ENCODE data around the gene BLTP1.

BLTP1 gene

GRCh38 chr4:122152711-122153226 lies 638 bp downstream of the BLTP1 start:
- no peaks in the 10 kb centered on the region for H3K27me3 Mint-ChIP-seq (ENCODE audit: low read depth)
- TF ChIP-seq CTCF (IDR thresholded peaks at IDR 0.05; ENCODE audit: unreplicated experiment in 3 of 3) = no peak
- peaks cover 5% of the 10 kb centered on the region for H3K9me3 Mint-ChIP-seq
- peak overlapping the region; percentile 88 to 93 (median 92) for H3K4me3 Mint-ChIP-seq
- H3K4me1 Mint-ChIP-seq = peaks cover 10% of the 10 kb centered on the region
- peaks cover 40% of the 10 kb centered on the region for H3K36me3 Mint-ChIP-seq (ENCODE audit: low read depth)
- H3K27ac Mint-ChIP-seq = peak overlapping the region; percentile 44 to 78 (median 74)

GRCh38 chr4:122156819-122157218 lies 4.7 kb downstream of the BLTP1 start:
- H3K4me3 Mint-ChIP-seq = no peak overlapping the region

GRCh38 chr4:122163301-122163700 lies 11.2 kb downstream of the BLTP1 start:
- no peak overlapping the region for H3K4me3 Mint-ChIP-seq
- TF ChIP-seq CTCF (IDR thresholded peaks at IDR 0.05; ENCODE audit: unreplicated experiment in 3 of 3) = no peak
- peaks cover 9% of the 10 kb centered on the region for H3K9me3 Mint-ChIP-seq
- peaks cover 23% of the 10 kb centered on the region for H3K36me3 Mint-ChIP-seq (ENCODE audit: low read depth)
- no peaks in the 10 kb centered on the region for H3K27me3 Mint-ChIP-seq (ENCODE audit: low read depth)
- no peaks in the 10 kb centered on the region for H3K4me1 Mint-ChIP-seq
- H3K27ac Mint-ChIP-seq = no peak overlapping the region

More at GRCh38 chr4:122156819-122157218, 4.7 kb downstream of the BLTP1 start:
- H3K4me1 Mint-ChIP-seq = peaks cover 9% of the 10 kb centered on the region
- no peaks in the 10 kb centered on the region for H3K27me3 Mint-ChIP-seq (ENCODE audit: low read depth)
- H3K36me3 Mint-ChIP-seq (ENCODE audit: low read depth) = peaks cover 53% of the 10 kb centered on the region
- H3K27ac Mint-ChIP-seq = no peak overlapping the region
- no peak for TF ChIP-seq CTCF (IDR thresholded peaks at IDR 0.05; ENCODE audit: unreplicated experiment in 3 of 3)
- H3K9me3 Mint-ChIP-seq = peaks cover 5% of the 10 kb centered on the region

- H3K4me1 Mint-ChIP-seq = no peaks in the 10 kb centered on the region
- no peak overlapping the region for H3K4me3 Mint-ChIP-seq
- H3K36me3 Mint-ChIP-seq (ENCODE audit: low read depth) = peaks cover 23% of the 10 kb centered on the region
- TF ChIP-seq CTCF (IDR thresholded peaks at IDR 0.05; ENCODE audit: unreplicated experiment in 3 of 3) = no peak
- H3K27me3 Mint-ChIP-seq (ENCODE audit: low read depth) = no peaks in the 10 kb centered on the region
- peaks cover 9% of the 10 kb centered on the region for H3K9me3 Mint-ChIP-seq
- H3K27ac Mint-ChIP-seq = no peak overlapping the region
Measured at GRCh38 chr4:122163767-122164166, 11.6 kb downstream of the BLTP1 start.

- no peak overlapping the region for H3K4me3 Mint-ChIP-seq
- H3K4me1 Mint-ChIP-seq = peaks cover 4% of the 10 kb centered on the region
- no peak for TF ChIP-seq CTCF (IDR thresholded peaks at IDR 0.05; ENCODE audit: unreplicated experiment in 3 of 3)
- peaks cover 9% of the 10 kb centered on the region for H3K9me3 Mint-ChIP-seq
- peaks cover 10% of the 10 kb centered on the region for H3K36me3 Mint-ChIP-seq (ENCODE audit: low read depth)
- no peak overlapping the region for H3K27ac Mint-ChIP-seq
- no peaks in the 10 kb centered on the region for H3K27me3 Mint-ChIP-seq (ENCODE audit: low read depth)
Measured at GRCh38 chr4:122167369-122167768, 15.2 kb downstream of the BLTP1 start.

GRCh38 chr4:122170775-122171174 lies 18.6 kb downstream of the BLTP1 start:
- Mint-ChIP-seq H3K27ac (no peak overlapping the region), H3K9me3 (peaks cover 9% of the 10 kb centered on the region), H3K36me3 (ENCODE audit: low read depth) (peaks cover 22% of the 10 kb centered on the region), H3K27me3 (ENCODE audit: low read depth) (no peaks in the 10 kb centered on the region), H3K4me3 (no peak overlapping the region), H3K4me1 (peaks cover 4% of the 10 kb centered on the region)
- no peak for TF ChIP-seq CTCF (IDR thresholded peaks at IDR 0.05; ENCODE audit: unreplicated experiment in 3 of 3)

Measured in nephron (organoid).